GM18502 (cell line): ENCODE results near the gene ABCA4.
"Not testable (repeated sequence)": the region's sequence is repeated elsewhere in the genome, so short reads cannot be mapped to it uniquely, and the experiment has no call there.

Source experiments
- ATAC-seq: cut with Tn5 transposase; IDR thresholded peaks from one replicate; pipeline ENCODE4 v1.9.1; 2021; ENCODE audit warnings: mild to moderate bottlenecking; ENCODE audit not compliant: unreplicated experiment, poor library complexity

The ABCA4 gene

DNA sequence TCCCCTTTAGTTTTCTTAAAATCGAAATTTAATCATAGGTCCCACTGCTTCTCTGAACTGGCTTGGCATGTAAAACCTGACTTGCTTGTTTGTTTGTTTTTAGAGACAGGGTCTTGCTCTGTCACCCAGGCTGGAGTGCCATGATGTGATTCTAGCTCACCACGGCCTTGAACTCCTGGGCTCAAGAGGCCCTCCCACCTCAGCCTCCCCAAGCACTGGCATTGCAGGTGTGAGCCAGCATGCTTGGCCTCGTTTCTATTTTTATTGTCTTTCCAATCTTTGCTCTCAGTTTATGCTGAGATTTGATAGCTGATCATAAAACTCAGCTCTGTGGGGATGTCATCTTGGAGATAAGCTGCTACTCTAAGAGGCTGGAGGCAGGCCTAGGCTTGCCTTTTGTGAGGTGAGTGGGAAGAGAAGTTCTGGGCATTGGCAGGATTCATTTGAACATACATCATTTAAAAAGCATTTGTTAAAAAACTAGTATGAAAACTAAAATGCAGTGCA, 160.3 kb downstream of the ABCA4 start:
- no peak for ATAC-seq

DNA sequence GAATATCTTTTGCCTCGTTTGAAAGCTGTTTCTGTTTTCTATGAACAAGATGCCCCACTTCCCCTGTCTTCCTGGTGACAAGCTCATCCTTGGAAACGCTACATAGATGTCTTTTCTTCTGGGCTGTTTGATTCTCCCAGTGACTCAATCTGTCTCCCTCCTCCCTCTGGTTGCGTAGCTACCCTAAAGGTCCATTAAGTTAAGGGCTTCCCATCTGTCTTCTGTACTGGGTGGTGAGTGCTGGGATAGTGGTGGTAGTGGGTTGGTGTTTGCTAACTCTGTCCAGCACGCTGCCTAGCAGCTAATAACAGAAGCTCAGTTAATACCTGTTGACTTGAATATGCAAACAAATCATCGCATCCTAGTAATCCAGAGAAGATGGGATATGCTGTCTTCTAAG, 161.5 kb downstream of the ABCA4 start:
- no peak for ATAC-seq

- ATAC-seq = no peak
Measured at GRCh38 chr1:93958726-93959100, 162.2 kb downstream of the ABCA4 start.

DNA sequence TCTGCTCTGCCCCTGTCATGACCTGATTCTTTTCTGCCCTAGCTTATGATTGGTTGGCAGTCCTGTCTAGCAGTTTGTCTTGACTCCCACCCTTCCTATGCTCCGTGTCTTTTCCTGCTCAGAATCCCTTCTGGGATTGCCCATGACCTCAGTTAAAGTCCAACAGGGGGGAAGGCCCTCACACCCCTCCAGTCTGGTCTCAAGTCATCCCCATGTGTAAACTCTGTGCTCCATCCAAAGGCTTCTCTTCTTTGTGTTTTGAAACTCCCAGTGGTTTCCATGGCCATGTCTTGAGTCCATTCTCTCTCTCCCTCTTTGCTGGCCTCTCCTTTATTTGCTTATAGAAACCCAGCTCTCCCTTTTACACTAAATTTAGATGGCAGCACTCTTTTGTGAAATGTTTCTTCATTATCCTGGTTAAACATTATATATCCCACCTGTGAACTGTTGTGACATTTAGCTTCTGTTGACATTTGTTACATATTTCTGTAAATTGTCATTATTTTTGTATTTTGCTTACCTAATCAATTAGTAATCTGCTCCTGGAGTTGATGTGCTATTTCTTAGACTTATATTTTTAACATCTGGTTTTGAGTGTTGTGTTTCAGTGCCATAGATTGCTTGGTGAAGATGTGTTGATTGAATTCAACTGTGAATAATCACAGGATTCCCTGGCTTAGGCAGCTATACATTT, 162.8 kb downstream of the ABCA4 start:
- no peak for ATAC-seq

DNA sequence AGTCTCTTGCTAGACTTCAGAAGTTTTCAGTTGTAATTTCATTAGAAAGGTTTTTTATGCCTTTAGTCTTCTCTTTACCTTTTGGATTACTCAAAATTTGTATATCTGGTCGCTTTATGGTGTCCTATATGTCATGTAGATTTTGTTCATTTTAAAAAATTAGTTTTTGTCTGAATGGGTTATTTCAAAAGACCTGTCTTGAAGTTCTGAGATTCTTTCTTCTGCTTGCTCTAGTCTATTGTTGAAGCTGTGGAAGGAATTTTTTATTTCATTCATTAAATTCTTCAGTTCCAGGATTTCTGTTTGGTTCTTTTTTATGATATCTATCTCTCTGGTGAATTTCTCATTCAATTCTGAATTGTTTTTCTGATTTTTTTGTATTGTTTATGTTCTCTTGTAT, 165.2 kb downstream of the ABCA4 start:
- ATAC-seq = no peak

DNA sequence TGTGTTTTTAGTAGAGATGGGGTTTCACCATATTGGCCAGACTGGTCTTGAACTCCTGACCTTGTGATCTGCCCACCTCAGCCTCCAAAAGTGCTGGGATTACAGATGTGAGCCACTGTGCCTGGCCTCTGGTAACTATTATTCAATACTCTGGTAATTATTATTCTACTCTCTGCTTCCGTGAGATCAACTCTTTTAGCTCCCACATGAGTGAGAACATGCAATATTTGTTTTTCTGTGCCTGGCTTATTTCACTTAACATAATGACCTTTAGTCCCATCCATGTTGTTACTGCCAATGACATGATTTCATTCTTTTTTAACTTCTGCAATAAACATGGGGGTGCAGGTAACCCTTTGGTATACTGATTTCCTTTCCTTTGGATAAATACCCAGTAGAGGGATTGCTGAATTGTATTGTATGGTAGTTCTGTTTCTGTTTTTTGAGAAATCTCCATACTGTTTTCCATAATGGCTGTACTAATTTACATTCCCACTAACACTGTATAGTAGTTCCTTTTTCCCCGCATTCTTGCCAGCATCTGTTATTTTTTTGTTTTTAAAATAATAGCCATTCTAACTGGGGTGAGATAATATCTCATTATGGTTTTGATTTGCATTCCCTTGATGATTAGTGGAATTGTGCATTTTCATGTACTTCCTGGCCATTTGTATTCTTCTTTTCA, 173.8 kb downstream of the ABCA4 start:
- ATAC-seq = not testable (repeated sequence)
